Erythroblast (primary cell): ENCODE results near the gene SMARCC1.

Experiments used
- GATA1 ChIP-seq: IDR thresholded peaks from 2 replicates; pipeline ENCODE4 v1.6.1; 2011; ENCODE audit warnings: low read depth, mild to moderate bottlenecking, control low read depth, low read length, moderate library complexity
- POLR2A ChIP-seq: IDR thresholded peaks from 2 replicates; pipeline ENCODE4 v1.6.1; 2011; ENCODE audit warnings: mild to moderate bottlenecking, low read length

DNA sequence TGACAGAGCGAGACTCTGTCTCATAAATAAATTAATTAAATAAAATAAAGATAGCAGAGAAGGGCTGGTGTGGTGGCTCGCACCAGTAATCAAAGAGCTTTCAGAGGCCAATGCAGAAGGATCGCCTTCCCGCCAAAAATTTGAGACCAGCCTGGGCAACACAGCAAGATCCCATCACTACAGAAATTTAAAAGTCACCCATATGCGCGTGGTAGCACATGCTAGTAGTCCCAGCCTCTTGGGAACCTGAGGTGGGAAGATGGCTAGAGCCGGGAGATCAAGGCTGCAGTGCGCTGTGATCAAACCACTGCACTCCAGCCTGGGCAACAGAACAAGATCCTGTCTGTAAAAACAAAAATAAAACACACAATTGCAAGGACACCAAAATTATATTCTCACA lies 9.6 kb downstream of the SMARCC1 start:
- TF ChIP-seq POLR2A (no peak), GATA1 (no peak)
